ENCODE data around the gene SECISBP2L. TPM values are rescaled to one million over a fixed set of nuclear protein-coding genes. Genes with fewer than 3 reads are reported as not detected.
A peak's percentile ranks its signal among the peaks of the same experiment; 100 is the strongest.

Gene SECISBP2L
- total and polyA plus RNA-seq, 2 experiments from 2014 or later, result 24.6 to 25.2 TPM

GRCh38 chr15:49042165-49042564 lies 4.1 kb downstream of the SECISBP2L start:
- no peak for DNase-seq (ENCODE audit: low read depth in 1 of 2, low spot score in 1 of 2)
- no peak overlapping the region for H3K27ac ChIP-seq

GRCh38 chr15:49041426-49041825 lies 4.8 kb downstream of the SECISBP2L start:
- Histone ChIP-seq H3K27ac (no peak overlapping the region), H3K4me3 (no peak overlapping the region), H3K9me3 (ENCODE audit: low read depth) (no peaks in the 10 kb centered on the region), H3K36me3 (peaks cover 4% of the 10 kb centered on the region), H3K27me3 (no peaks in the 10 kb centered on the region), H3K4me1 (ENCODE audit: low read depth) (peaks cover 21% of the 10 kb centered on the region)
- DNase-seq (ENCODE audit: low read depth in 1 of 2, low spot score in 1 of 2), result peak in 1 of 2 donors; percentile 50
- TF ChIP-seq CTCF (IDR thresholded peaks at IDR 0.05; ENCODE audit: low read depth, low read length), result no peak

More at GRCh38 chr15:49042165-49042564, 4.1 kb downstream of the SECISBP2L start:
- no peak for TF ChIP-seq CTCF (IDR thresholded peaks at IDR 0.05; ENCODE audit: low read depth, low read length)
- Histone ChIP-seq H3K9me3 (ENCODE audit: low read depth) (no peaks in the 10 kb centered on the region), H3K4me1 (ENCODE audit: low read depth) (peaks cover 21% of the 10 kb centered on the region), H3K27me3 (no peaks in the 10 kb centered on the region), H3K4me3 (no peak overlapping the region), H3K36me3 (no peaks in the 10 kb centered on the region)

GRCh38 chr15:49040151-49040550 lies 6.1 kb downstream of the SECISBP2L start:
- H3K27ac ChIP-seq, result no peak overlapping the region
- no peak for DNase-seq (ENCODE audit: low read depth in 1 of 2, low spot score in 1 of 2)
- peaks cover 14% of the 10 kb centered on the region for H3K36me3 ChIP-seq
- no peak overlapping the region for H3K4me3 ChIP-seq
- peaks cover 21% of the 10 kb centered on the region for H3K4me1 ChIP-seq (ENCODE audit: low read depth)
- H3K9me3 ChIP-seq (ENCODE audit: low read depth), result no peaks in the 10 kb centered on the region
- no peak for TF ChIP-seq CTCF (IDR thresholded peaks at IDR 0.05; ENCODE audit: low read depth, low read length)
- no peaks in the 10 kb centered on the region for H3K27me3 ChIP-seq

- Histone ChIP-seq H3K4me1 (ENCODE audit: low read depth) (peaks cover 13% of the 10 kb centered on the region), H3K36me3 (peaks cover 18% of the 10 kb centered on the region), H3K4me3 (no peak overlapping the region), H3K27ac (no peak overlapping the region), H3K27me3 (no peaks in the 10 kb centered on the region), H3K9me3 (ENCODE audit: low read depth) (no peaks in the 10 kb centered on the region)
- TF ChIP-seq CTCF (IDR thresholded peaks at IDR 0.05; ENCODE audit: low read depth, low read length), result no peak
- DNase-seq (ENCODE audit: low read depth in 1 of 2, low spot score in 1 of 2), result peak in 1 of 2 donors; percentile 28
Measured at GRCh38 chr15:49038382-49038781, 7.9 kb downstream of the SECISBP2L start.

- no peak overlapping the region for H3K4me3 ChIP-seq
- no peak for TF ChIP-seq CTCF (IDR thresholded peaks at IDR 0.05; ENCODE audit: low read depth, low read length)
- no peak for DNase-seq (ENCODE audit: low read depth in 1 of 2, low spot score in 1 of 2)
- no peaks in the 10 kb centered on the region for H3K9me3 ChIP-seq (ENCODE audit: low read depth)
- H3K27me3 ChIP-seq, result no peaks in the 10 kb centered on the region
- peaks cover 8% of the 10 kb centered on the region for H3K4me1 ChIP-seq (ENCODE audit: low read depth)
- no peak overlapping the region for H3K27ac ChIP-seq
- H3K36me3 ChIP-seq, result peaks cover 23% of the 10 kb centered on the region
Measured at GRCh38 chr15:49037546-49037940, 8.7 kb downstream of the SECISBP2L start.
